HepG2 (cell line): ENCODE data around the gene CACHD1.

Experiments
- ELF4 ChIP-seq: sonication (generic); formaldehyde crosslinking; IDR thresholded peaks from 2 replicates; pipeline ENCODE4 v1.5.0; 2020; ENCODE audit warnings: missing genetic modification reagents, mild to moderate bottlenecking, moderate library complexity, borderline replicate concordance
- ESRRA ChIP-seq: sonication (generic); formaldehyde crosslinking; IDR thresholded peaks from 2 replicates; pipeline ENCODE4 v1.5.1; 2020; ENCODE audit warnings: mild to moderate bottlenecking, low read depth, missing genetic modification reagents
- EZH2 ChIP-seq: conservative IDR thresholded peaks from 2 replicates; pipeline ENCODE4 v1.6.1; 2012; ENCODE audit warnings: mild to moderate bottlenecking, low read depth, low read length, moderate library complexity
- SNAPC2 ChIP-seq: sonication (generic); formaldehyde crosslinking; IDR thresholded peaks from 2 replicates; pipeline ENCODE4 v1.8.1; 2022; ENCODE audit warnings: mild to moderate bottlenecking, missing genetic modification reagents
- TAF1 ChIP-seq: sonication (generic); formaldehyde crosslinking; IDR thresholded peaks from 2 replicates; pipeline ENCODE4 v1.4.0; 2020; ENCODE audit warnings: missing genetic modification reagents
- ZBTB33 ChIP-seq: sonication (generic); formaldehyde crosslinking; IDR thresholded peaks from 2 replicates; pipeline ENCODE4 v1.4.0; 2020; ENCODE audit warnings: missing genetic modification reagents
- ZNF549 ChIP-seq: sonication (generic); formaldehyde crosslinking; IDR thresholded peaks from 2 replicates; pipeline ENCODE4 v1.5.0; 2020; ENCODE audit warnings: missing genetic modification reagents
- ZNF746 ChIP-seq: sonication (generic); formaldehyde crosslinking; IDR thresholded peaks from 2 replicates; pipeline ENCODE4 v1.8.0; 2022; ENCODE audit warnings: mild to moderate bottlenecking, missing genetic modification reagents

- TF ChIP-seq ZBTB33, result no peak
- no peak for TF ChIP-seq TAF1 (CRISPR knock-in tag)
- TF ChIP-seq ESRRA (CRISPR knock-in tag), result no peak
- no peak for TF ChIP-seq SNAPC2
- TF ChIP-seq ZNF746, result no peak
- TF ChIP-seq ELF4 (CRISPR knock-in tag), result no peak
- TF ChIP-seq ZNF549, result no peak
- no peak for TF ChIP-seq EZH2
These were observed 14.7 kb downstream of the CACHD1 start for GRCh38 chr1:64484651-64485050.
